Tongue (tissue), 2 donors: ENCODE data around the gene SUCLG2. TPM values are rescaled to one million over a fixed set of nuclear protein-coding genes. Genes with fewer than 3 reads are reported as not detected.
A peak's percentile ranks its signal among the peaks of the same experiment; 100 is the strongest.
"Not testable (repeated sequence)": the region's sequence is repeated elsewhere in the genome, so short reads cannot be mapped to it uniquely, and the experiment has no call there.

Experiments used
- DNase-seq: peaks from one replicate; pipeline ENCODE4 v3.0.0-alpha.2; 2015
- total RNA-seq: library from RNA; depleted of rRNA; stranded (reverse); fragments of >200 nt; gene quantifications from one replicate; pipeline ENCODE4 v1.2.3, GENCODE V29; 2014

The SUCLG2 gene
- total RNA-seq, 1 donor from 2014 or later = 56.4 TPM

DNA sequence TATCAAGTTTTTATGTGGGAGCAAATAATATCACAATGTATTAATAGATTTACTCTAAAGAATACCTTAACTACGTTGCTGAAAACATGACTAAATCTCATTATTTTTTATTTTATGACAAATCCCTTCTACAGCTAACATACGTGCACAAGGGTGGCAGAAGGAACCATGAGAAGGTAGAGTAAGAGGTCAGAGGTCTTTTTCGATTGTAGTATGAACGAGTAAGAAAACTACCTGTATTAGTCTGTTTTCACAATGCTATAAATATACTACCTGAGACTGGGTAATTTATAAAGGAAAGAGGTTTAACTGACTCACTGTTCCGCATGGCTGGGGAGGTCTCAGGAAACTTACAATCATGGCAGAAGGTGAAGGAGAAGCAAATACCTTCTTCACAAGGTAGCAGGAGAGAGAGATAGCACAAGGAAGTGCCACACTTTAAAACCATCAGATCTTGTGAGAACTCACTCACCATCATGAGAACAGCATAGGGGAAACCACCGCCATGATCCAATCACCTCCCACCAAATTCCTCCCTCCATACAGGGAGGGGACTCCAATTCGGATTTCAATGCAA, 95.3 kb downstream of the SUCLG2 start:
- no peak for DNase-seq

DNA sequence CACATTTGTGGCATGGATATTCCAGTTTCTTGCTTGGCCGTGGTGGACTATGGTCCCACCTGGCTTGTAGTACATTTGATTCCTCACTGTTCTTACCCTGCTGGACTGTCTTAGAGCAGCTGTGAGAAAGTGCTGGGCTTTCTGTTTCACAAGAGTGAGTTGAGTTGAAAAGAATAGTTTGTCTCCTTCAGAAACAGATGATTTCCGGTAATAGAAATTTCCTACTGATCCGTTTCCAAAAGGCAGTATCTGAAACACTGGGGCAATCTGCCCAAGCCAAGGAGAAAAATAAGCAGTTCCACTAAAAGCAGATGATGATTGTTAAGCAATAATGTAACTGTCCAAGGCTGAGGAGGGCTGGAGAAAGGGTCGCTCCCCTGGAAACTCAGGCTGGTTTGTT, 96.0 kb downstream of the SUCLG2 start:
- peak; percentile 28 for DNase-seq

DNA sequence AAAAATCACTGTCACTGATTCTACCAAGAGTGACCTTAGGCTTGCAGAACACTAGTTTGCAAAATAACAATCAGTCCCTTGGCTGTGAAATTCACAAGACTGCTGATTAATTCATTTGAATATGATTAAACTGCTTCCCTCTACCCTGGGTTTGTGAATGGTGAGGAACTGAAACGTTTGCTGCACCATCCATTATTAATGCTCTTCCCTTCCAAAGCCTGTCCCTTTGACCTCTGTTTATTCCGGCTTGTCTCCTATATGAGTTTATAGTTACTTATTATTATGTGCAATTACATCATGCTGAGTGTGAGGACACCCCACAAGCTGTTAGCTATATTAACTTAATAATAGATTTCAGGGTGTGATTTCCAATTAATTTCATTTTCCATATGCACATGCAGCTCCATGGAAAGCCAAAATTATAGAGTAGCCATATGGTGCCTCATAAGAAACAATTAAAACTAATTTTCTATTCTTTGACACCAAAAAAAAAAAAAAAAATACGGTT, 96.5 kb downstream of the SUCLG2 start:
- DNase-seq = no peak

DNA sequence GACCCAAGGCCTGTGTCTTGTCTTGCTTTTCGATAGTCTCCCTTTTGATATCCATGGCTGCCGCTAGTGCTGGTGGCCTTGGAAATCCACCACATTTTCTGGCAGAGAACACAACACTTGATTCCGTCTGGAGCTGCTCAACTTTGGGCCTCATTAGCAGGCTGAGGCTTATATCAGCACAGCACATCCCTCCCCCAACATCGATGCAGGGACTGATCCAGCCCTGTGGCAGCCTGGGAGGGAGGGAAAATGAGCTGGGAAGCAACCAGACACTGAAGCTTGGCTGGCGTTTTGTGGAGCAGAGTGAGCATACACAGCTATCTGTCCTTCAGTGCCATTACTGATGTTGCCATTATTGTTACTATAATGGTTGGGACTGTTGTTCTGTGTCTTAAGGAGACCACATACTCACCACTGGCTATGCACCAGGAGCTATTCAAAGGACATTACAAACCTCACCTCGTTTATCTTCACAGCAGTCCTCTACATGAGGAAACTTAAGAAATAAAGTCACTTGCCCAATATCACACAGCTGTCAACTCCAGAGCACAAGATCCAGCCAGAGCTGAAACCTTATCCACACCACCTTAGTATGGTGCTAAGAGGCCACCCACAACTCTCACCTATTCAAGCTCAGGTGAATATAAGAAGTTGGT, 102.9 kb downstream of the SUCLG2 start:
- no peak for DNase-seq

DNA sequence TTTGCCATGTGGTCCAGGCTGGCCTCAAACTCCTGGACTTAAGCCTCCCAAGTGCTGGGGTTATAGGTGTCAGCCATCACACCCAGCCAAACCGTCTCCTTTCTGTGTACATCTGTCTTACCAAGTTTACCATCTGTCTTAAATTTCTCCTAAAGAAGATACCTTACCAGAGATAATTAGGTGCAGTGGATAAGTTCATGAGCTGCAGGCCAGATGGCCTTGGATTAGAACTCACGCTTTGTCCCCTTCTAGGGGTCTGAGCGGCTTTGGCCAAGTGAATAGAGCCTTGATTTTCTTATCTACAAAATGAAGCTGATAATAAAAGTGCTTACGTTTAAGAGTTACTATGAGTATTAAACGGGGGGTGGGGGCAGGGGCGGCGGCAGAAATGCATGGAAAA, 103.9 kb downstream of the SUCLG2 start:
- no peak for DNase-seq

DNA sequence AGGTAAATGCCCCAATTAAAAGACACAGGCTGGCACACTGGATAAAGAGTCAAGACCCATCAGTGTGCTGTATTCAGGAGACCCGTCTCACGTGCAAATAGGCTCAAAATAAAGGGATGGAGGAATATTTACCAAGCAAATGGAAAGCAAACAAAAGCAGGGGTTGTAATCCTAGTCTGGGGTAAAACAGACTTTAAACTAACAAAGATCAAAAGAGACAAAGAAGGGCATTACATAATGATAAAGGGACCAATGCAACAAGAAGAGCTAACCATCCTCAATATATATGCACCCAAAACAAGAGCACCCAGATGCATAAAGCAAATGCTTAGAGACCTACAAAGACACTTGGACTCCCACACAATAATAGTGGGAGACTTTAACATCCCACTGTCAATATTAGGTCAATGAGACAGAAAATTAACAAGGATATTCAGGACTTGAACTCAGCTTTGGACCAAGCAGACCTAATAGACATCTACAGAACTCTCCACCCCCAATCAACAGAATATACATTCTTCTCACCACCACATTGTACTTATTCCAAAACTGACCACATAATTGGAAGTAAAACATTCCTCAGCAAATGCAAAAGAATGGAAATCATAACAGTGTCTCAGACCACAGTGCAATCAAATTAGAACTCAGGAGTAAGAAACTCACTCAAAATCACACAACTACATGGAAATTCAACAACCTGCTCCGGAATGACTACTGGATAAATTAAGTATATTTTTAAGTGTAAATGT, 111.7 kb downstream of the SUCLG2 start:
- DNase-seq = not testable (repeated sequence)

DNA sequence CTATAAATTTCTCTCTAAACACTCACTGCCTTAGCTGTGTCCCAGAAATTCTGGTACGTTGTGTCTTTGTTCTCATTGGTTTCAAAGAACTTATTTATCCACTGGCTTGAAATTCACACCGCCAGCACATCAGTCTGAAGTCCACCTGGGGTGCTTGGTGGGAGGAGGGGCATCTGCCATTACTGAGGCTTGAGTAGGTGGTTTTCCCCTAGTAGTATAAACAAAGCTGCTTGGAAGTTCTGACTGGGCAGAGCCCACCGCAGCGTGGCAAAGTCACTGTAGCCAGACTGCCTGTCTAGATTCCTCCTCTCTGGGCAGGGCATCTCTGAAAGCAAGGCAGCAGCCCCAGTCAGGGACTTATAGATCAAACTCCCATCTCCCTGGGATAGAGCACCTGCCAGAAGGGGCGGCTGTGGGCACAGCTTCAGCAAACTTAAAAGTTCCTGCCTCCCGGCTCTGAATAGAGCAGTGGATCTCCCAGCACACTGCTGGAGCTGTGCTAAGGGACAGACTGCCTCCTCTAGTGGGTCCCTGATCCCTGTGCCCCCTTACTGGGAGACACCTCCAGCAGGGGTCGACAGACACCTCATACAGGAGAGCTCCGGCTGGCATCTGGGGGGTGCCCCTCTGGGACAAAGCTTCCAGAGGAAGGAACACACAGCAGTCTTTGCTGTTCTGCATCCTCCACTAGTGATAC, 114.1 kb downstream of the SUCLG2 start:
- no peak for DNase-seq

GRCh38 chr3:67537203-67537602, 117.2 kb downstream of the SUCLG2 start:
- DNase-seq = not testable (repeated sequence)

GRCh38 chr3:67535006-67535405, 119.4 kb downstream of the SUCLG2 start:
- DNase-seq = no peak

- no peak for DNase-seq
Measured at GRCh38 chr3:67534594-67534993, 119.8 kb downstream of the SUCLG2 start.

DNA sequence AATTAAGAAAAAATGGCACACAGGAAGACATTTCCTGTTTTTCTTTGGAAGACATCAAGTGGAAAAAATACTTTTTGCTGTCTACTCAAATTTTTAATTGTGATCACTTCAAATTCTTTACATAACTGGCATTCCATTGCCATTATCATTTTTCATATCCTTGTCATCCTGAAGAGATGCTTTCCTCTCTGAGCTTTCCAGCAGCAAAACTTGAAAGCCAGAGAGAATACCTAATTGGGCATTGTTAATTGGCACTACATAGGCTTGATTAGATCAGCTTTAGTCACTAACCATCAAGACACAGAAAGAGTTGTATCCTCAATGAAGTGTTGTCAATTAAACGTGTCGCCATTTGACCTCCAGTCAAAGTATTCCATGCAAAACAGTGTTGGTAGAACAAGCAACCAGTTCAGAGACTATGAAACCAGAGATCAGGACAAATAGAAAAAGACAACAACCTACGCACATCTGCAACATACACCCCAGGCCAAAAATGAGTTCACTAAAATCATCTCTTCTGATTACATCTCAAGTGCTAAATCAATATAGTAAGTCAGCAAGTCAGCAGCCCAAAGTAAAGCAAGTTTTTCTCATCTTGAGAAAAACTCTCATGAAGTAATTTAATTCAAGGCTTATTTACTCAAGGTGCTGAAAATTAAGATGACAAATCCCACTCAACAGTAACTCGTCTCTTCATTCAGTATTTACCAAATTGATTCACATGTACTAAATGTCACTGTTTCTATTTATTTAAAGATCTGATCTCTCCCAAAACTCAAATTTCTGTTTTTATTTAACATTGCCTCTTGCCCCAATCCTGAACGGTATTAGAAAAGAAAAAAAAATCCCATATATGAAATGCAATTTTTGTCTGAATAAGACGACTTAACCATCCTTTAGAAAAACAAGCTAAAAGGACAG, 123.0 kb downstream of the SUCLG2 start:
- DNase-seq = peak; percentile 7

DNA sequence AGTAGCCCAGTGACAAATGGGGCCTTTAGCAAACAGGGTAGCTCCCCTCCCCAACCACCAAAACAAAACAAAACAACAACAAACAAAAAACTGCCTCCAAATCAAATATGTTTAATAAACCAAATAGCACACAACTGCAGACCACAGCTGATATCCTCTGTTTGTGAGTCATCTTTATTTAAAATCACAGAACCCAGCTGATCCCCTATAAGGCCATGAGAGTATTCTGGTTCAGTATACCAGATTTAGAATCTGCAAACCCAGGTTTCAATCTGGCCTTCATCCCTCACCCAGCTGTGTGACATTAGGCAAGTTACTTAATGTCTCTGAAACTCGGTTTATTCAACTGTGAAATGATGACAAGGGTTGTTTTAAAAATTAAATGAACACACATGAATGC, 124.5 kb downstream of the SUCLG2 start:
- no peak for DNase-seq

GRCh38 chr3:67529337-67529736, 125.1 kb downstream of the SUCLG2 start:
- DNase-seq = no peak

DNA sequence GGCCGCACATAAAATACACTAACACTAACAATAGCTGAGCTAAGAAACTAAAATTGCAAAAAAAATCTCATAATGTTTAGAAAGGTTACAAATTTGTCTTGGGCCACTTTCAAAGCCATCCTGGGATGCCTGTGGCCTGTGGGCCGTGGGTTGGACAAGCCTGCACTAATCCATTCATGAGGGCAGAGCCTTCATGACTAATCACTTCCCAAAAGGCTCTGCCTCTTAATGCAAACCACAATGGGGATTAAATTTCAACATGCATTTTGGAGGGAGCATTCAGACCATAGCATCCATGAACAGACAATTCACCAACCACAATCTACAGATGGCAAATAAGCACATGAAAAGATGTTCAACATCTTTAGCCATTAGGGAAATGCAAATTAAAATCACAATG, 128.2 kb downstream of the SUCLG2 start:
- no peak for DNase-seq

GRCh38 chr3:67524046-67524445, 130.4 kb downstream of the SUCLG2 start:
- DNase-seq = no peak

GRCh38 chr3:67522081-67522480, 132.3 kb downstream of the SUCLG2 start:
- no peak for DNase-seq

- DNase-seq = no peak
Measured at GRCh38 chr3:67521053-67521646, 133.3 kb downstream of the SUCLG2 start.

DNA sequence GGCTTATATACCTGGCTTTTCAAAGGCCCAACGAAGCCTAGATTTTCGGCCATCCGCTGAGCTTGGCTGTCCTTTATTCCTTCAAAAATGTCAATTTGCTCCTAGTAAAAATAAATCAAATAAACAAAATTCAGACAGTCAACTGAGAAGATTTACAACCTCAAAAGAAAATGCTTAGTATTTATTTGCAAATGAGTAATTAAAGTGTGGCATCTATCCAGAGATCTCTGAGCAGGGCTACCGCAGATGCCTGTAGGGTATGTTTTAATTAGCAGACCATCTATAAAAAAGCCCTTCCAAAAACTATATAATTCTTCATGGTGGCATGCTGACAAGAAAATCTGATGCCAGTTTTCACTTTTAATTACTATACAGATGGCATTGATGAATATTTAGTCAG, 136.2 kb downstream of the SUCLG2 start:
- no peak for DNase-seq

GRCh38 chr3:67517781-67518180, 136.6 kb downstream of the SUCLG2 start:
- DNase-seq = no peak

- DNase-seq = no peak
Measured at GRCh38 chr3:67516496-67516895, 137.9 kb downstream of the SUCLG2 start.

GRCh38 chr3:67515778-67516177, 138.6 kb downstream of the SUCLG2 start:
- no peak for DNase-seq
